ENCODE data around the gene MAPT. TPM values are rescaled to one million over a fixed set of nuclear protein-coding genes. Genes with fewer than 3 reads are reported as not detected.

MAPT gene
- polyA plus RNA-seq, 1 experiment, result 0.27 TPM

DNA sequence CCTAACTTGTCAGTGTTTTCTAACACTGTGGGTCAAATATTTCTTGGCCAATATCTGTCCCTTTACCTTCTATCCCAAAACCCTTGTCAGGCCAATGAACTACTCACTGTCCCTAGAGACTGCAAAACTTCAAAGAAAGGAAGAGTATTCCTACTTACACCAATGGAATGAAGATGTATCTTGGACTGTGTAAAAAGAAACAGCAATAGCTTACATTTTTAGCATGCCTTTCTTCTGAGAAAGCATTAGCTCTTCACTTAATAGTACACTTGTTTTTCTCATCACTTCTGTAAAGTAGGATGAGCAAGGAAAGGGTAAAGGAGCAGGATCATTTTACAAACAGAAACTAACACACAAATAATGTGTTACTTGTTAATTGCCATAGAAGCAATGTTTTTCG, 178.6 kb downstream of the MAPT start:
- TF ChIP-seq, protein P1, sequence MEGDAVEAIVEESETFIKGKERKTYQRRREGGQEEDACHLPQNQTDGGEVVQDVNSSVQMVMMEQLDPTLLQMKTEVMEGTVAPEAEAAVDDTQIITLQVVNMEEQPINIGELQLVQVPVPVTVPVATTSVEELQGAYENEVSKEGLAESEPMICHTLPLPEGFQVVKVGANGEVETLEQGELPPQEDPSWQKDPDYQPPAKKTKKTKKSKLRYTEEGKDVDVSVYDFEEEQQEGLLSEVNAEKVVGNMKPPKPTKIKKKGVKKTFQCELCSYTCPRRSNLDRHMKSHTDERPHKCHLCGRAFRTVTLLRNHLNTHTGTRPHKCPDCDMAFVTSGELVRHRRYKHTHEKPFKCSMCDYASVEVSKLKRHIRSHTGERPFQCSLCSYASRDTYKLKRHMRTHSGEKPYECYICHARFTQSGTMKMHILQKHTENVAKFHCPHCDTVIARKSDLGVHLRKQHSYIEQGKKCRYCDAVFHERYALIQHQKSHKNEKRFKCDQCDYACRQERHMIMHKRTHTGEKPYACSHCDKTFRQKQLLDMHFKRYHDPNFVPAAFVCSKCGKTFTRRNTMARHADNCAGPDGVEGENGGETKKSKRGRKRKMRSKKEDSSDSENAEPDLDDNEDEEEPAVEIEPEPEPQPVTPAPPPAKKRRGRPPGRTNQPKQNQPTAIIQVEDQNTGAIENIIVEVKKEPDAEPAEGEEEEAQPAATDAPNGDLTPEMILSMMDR (IDR thresholded peaks at IDR 0.05; ENCODE audit: low read depth, low read length), result no peak
- no peak overlapping the region for H3K4me3 ChIP-seq (ENCODE audit: low read depth, low read length)
- DNase-seq (ENCODE audit: low read depth, low spot score), result peak; percentile 30
- no peaks in the 10 kb centered on the region for H3K27me3 ChIP-seq (ENCODE audit: control insufficient read depth, insufficient read depth, low read length)
- ChIA-PET CTCF (interaction anchor here (0.6 to 1.9 kb wide), 3 partner anchors 10 to 140 kb away, joined by 3 to 10 read pairs (median 4); partner anchors contain the start of gene KANSL1), POLR2A (interaction anchor here (0.6 to 0.7 kb wide), 2 partner anchors 23 to 26 kb away, joined by 3 to 21 read pairs; no protein-coding TSS in a partner anchor)
- H3K9me3 ChIP-seq (ENCODE audit: control insufficient read depth, insufficient read depth, low read length), result no peaks in the 10 kb centered on the region
- no peak overlapping the region for H3K27ac ChIP-seq (ENCODE audit: low read depth, low read length)

DNA sequence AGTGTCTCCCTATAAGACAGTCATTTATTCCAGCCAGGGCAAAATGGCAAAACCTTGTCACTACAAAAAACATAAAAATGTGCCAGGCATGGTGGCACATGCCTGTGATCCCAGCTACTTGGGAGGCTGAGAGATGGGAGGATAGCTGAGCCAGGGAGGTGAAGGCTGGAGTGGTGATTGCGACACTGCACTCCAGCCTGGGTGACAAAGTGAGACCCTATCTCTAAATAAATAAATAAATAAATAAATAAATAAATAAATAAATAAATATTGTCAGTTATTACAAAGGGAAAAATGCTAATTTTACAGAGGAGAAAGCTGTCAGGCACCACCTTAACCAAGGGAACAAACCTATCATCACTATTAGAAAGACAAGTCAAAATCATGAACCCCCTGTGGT, 180.2 kb downstream of the MAPT start:
- no peak overlapping the region for H3K27ac ChIP-seq (ENCODE audit: low read depth, low read length)
- ChIA-PET POLR2A (no interaction called here), CTCF (interaction anchor here (1.2 to 1.9 kb wide), 2 partner anchors 118 to 119 kb away, joined by 3 to 10 read pairs; partner anchors contain the start of gene KANSL1)
- DNase-seq (ENCODE audit: low read depth, low spot score), result no peak
- H3K27me3 ChIP-seq (ENCODE audit: control insufficient read depth, insufficient read depth, low read length), result no peaks in the 10 kb centered on the region
- no peak overlapping the region for H3K4me3 ChIP-seq (ENCODE audit: low read depth, low read length)
- TF ChIP-seq, protein P1 (IDR thresholded peaks at IDR 0.05; ENCODE audit: low read depth, low read length), result no peak
- no peaks in the 10 kb centered on the region for H3K9me3 ChIP-seq (ENCODE audit: control insufficient read depth, insufficient read depth, low read length)

Small RNA genes lying within 50 kb of the gene (small RNA-seq; reads per million reads assigned to genes)
- gene RF00017 (ENCODE audit: insufficient read length, low read depth), result not detected

Other genes starting within 250 kb of the MAPT start
- gene CRHR1, start 110.2 kb upstream of the MAPT start, polyA plus RNA-seq (2011; rRNA removed), result not detected in 2 replicates
- gene SPPL2C, start 49.7 kb upstream of the MAPT start, polyA plus RNA-seq (2011; rRNA removed), result not detected in 2 replicates
- gene STH, start 104.7 kb downstream of the MAPT start, polyA plus RNA-seq (2011; rRNA removed), result not detected in 2 replicates